ENCODE results near the gene RBM20.

RBM20 gene

DNA sequence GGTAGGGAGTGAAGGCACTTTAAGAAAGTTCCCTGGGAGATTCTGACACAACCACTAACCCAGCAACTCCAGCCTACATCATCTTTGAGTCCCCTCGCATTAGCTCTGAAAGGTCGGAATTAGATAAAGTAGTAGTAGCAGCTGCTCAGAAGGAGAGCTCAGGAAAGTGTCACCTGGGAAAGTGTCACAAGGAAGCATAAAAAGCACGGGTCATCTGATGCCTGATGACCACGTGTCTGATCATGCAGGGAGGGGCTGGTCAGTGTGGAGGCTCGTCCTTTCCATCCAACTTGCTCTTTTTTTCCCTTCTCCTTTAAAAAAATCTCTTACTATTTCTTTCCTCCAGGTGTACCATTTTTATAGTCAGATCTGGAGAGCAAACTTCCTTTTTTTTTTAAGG is 180.5 kb downstream of the RBM20 start:
- H3K27me3 ChIP-seq (ENCODE audit: low read depth, low read length), result no peaks in the 10 kb centered on the region
- no peaks in the 10 kb centered on the region for H3K36me3 ChIP-seq (ENCODE audit: control insufficient read depth in 1 of 2, insufficient read depth in 2 of 2, low read length in 2 of 2)
- H3K4me3 ChIP-seq (ENCODE audit: low read depth in 1 of 2, low read length in 2 of 2), result no peak overlapping the region
- no peak overlapping the region for H3K27ac ChIP-seq (ENCODE audit: low read length)
- peaks cover 16 to 52% of the 10 kb centered on the region in 2 donors for H3K4me1 ChIP-seq (ENCODE audit: control insufficient read depth in 1 of 2, insufficient read depth in 2 of 2, low read length in 2 of 2)
- no peaks in the 10 kb centered on the region for H3K9me3 ChIP-seq (ENCODE audit: control insufficient read depth in 1 of 2, low read length in 2 of 2)

DNA sequence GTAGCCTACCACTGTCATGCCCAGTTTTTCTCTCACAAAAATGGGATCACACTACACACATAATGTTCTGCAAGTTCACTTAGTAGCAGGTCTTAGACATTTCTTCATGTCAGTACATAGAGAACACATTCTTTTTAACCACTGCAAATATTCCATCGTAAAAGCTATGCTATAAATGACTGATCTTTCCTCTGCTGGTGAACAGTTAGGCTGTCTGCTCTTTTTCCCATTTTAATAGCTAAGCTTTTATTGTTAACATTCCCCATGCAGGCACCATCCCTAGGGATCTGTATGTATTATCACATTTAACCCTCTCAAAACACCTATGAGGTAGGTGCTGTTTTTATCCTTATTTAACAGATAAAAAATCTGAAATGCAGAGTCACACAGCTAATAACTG is 181.4 kb downstream of the RBM20 start:
- peaks cover 8 to 46% of the 10 kb centered on the region in 2 donors for H3K4me1 ChIP-seq (ENCODE audit: control insufficient read depth in 1 of 2, insufficient read depth in 2 of 2, low read length in 2 of 2)
- H3K27ac ChIP-seq (ENCODE audit: low read length), result no peak overlapping the region
- no peaks in the 10 kb centered on the region for H3K27me3 ChIP-seq (ENCODE audit: low read depth, low read length)
- H3K4me3 ChIP-seq (ENCODE audit: low read depth in 1 of 2, low read length in 2 of 2), result no peak overlapping the region
- H3K9me3 ChIP-seq (ENCODE audit: control insufficient read depth in 1 of 2, low read length in 2 of 2), result no peaks in the 10 kb centered on the region
- H3K36me3 ChIP-seq (ENCODE audit: control insufficient read depth in 1 of 2, insufficient read depth in 2 of 2, low read length in 2 of 2), result no peaks in the 10 kb centered on the region

DNA sequence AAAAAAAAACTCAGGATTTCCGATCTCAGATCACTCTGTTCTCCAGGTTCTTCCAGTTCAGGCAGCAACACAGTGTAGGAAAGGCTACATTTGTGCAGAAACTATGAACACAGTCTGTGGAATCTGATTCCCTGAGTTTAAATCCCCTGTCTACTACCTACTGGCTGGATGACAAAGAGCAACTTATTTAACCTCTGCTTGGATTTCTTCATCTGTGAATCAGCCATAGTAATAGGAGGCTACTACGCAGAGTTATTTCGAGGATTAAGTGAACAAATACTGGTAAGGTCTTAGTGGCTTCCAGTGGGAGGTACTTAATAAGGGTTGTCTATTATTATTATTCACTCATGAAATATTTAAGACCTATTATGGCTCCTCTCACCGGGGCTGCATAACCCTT is 183.3 kb downstream of the RBM20 start:
- Histone ChIP-seq H3K4me1 (ENCODE audit: control insufficient read depth in 1 of 2, insufficient read depth in 2 of 2, low read length in 2 of 2) (peaks cover 4 to 32% of the 10 kb centered on the region in 2 donors), H3K4me3 (ENCODE audit: low read depth in 1 of 2, low read length in 2 of 2) (no peak overlapping the region), H3K9me3 (ENCODE audit: control insufficient read depth in 1 of 2, low read length in 2 of 2) (no peaks in the 10 kb centered on the region), H3K36me3 (ENCODE audit: control insufficient read depth in 1 of 2, insufficient read depth in 2 of 2, low read length in 2 of 2) (no peaks in the 10 kb centered on the region), H3K27ac (ENCODE audit: low read length) (no peak overlapping the region), H3K27me3 (ENCODE audit: low read depth, low read length) (no peaks in the 10 kb centered on the region)

DNA sequence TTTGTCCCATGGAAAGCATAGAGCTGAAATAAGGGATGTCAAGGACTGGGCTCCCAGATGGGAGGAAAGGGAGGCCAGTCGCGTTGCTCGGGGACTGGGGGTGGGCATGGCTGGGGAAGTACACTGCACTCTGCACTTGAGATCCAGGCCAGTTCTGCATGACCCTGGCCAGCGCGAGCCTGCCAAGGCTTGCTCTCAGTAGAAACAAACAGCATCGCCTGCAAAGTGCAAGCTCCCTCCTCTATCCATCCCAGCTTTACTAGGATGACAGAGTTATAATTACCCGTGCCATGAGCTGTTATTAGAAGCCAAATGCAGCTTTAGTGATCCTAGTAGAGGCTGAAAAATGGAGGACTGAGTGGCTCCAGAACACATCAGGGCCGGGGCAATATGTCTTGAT is 183.7 kb downstream of the RBM20 start:
- H3K27me3 ChIP-seq (ENCODE audit: low read depth, low read length), result no peaks in the 10 kb centered on the region
- no peak overlapping the region for H3K27ac ChIP-seq (ENCODE audit: low read length)
- H3K9me3 ChIP-seq (ENCODE audit: control insufficient read depth in 1 of 2, low read length in 2 of 2), result no peaks in the 10 kb centered on the region
- peaks cover 4 to 27% of the 10 kb centered on the region in 2 donors for H3K4me1 ChIP-seq (ENCODE audit: control insufficient read depth in 1 of 2, insufficient read depth in 2 of 2, low read length in 2 of 2)
- no peak overlapping the region for H3K4me3 ChIP-seq (ENCODE audit: low read depth in 1 of 2, low read length in 2 of 2)
- no peaks in the 10 kb centered on the region for H3K36me3 ChIP-seq (ENCODE audit: control insufficient read depth in 1 of 2, insufficient read depth in 2 of 2, low read length in 2 of 2)

DNA sequence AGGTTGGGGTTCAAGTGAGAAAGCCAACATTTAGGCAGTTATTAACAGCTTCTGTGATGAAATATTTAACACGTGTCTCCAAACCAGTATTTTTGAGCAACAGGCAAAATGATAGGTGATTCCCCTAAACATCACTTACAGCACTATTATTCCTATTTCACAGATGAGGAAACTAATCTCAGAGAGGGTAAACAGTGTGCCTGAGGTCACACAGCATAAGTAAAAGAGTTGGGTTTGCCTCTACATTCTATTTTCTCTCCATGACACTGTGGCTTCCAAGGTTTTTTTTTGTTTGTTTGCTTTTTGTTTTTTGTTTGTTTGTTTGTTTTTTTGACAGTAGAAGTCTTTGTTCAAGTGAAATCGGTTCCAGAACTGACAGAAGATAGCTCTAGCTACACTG is 184.4 kb downstream of the RBM20 start:
- H3K27me3 ChIP-seq (ENCODE audit: low read depth, low read length), result no peaks in the 10 kb centered on the region
- H3K9me3 ChIP-seq (ENCODE audit: control insufficient read depth in 1 of 2, low read length in 2 of 2), result no peaks in the 10 kb centered on the region
- H3K27ac ChIP-seq (ENCODE audit: low read length), result no peak overlapping the region
- peaks cover 0 to 22% of the 10 kb centered on the region in 2 donors for H3K4me1 ChIP-seq (ENCODE audit: control insufficient read depth in 1 of 2, insufficient read depth in 2 of 2, low read length in 2 of 2)
- no peak overlapping the region for H3K4me3 ChIP-seq (ENCODE audit: low read depth in 1 of 2, low read length in 2 of 2)
- no peaks in the 10 kb centered on the region for H3K36me3 ChIP-seq (ENCODE audit: control insufficient read depth in 1 of 2, insufficient read depth in 2 of 2, low read length in 2 of 2)

DNA sequence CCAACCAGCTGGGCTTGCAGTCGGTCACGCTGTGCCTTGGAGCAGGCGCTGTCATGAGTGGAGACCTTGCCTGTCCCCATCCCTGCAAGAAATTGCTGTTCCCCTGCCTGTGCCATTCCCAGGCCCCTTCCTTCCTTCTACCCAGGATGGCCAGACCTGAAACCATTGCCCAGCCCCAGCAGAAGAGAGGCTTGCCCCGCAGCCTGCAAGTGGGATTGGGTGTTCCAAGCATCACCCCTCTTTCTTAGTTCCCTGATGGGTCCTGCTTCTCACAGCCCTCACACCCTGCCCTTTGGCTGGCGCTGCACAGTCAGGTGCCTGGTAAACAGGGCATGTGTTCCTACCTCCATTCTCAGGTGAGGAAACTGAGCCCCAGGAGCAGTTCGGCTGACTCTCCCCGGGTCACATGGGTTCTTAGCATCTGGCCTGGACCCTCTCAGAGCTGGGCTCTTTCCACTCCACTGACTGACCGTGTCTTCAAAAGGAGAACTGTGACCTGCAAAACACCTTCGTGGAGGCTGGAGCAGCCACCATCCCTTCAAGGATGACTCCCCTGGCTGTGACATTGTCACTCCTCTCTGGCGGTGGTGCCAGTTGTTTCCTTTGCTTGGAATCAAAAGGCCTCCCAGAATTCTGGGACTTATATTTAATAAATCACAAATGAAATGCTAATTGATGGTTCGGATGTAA is 185.7 kb downstream of the RBM20 start:
- H3K36me3 ChIP-seq (ENCODE audit: control insufficient read depth in 1 of 2, insufficient read depth in 2 of 2, low read length in 2 of 2), result no peaks in the 10 kb centered on the region
- peaks cover 0 to 30% of the 10 kb centered on the region in 2 donors for H3K4me1 ChIP-seq (ENCODE audit: control insufficient read depth in 1 of 2, insufficient read depth in 2 of 2, low read length in 2 of 2)
- no peaks in the 10 kb centered on the region for H3K9me3 ChIP-seq (ENCODE audit: control insufficient read depth in 1 of 2, low read length in 2 of 2)
- H3K27ac ChIP-seq (ENCODE audit: low read length), result no peak overlapping the region
- no peaks in the 10 kb centered on the region for H3K27me3 ChIP-seq (ENCODE audit: low read depth, low read length)
- H3K4me3 ChIP-seq (ENCODE audit: low read depth in 1 of 2, low read length in 2 of 2), result no peak overlapping the region

DNA sequence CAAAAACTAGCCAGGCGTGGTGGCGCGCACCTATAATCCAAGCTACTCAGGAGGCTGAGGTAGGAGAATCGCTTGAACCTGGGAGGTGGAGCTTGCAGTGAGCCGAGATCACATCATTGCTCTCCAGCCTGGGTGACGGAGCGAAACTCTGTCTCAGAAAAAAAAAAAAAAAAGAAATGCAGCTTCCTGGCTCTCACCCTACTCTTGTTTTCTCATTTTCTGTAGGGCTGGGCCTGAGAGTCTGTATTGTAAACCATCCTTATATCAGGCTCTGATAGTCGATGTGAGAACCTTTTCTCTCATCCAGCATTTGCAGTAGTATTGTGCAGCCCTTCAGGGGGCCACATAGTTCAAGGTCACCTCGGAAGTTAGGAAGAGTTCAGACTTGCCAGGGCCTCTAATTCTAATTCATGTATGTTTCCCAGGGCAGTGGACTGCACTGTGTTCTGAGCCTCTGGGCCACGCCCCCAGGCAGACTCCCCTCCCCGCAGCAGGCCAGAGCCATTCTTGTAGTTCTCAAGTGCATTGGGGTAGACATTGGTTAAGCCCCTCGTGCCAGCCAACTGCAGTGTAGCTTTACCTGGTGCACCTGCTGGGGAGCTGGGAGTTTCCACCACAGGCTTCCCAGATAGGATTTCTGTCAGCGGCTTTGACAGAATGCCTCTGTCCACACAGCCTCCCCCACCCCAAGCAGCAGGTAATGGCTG is 189.3 kb downstream of the RBM20 start:
- Histone ChIP-seq H3K36me3 (ENCODE audit: control insufficient read depth in 1 of 2, insufficient read depth in 2 of 2, low read length in 2 of 2) (no peaks in the 10 kb centered on the region), H3K27ac (ENCODE audit: low read length) (no peak overlapping the region), H3K4me3 (ENCODE audit: low read depth in 1 of 2, low read length in 2 of 2) (no peak overlapping the region), H3K9me3 (ENCODE audit: control insufficient read depth in 1 of 2, low read length in 2 of 2) (no peaks in the 10 kb centered on the region), H3K4me1 (ENCODE audit: control insufficient read depth in 1 of 2, insufficient read depth in 2 of 2, low read length in 2 of 2) (peaks cover 8 to 44% of the 10 kb centered on the region in 2 donors), H3K27me3 (ENCODE audit: low read depth, low read length) (no peaks in the 10 kb centered on the region)

DNA sequence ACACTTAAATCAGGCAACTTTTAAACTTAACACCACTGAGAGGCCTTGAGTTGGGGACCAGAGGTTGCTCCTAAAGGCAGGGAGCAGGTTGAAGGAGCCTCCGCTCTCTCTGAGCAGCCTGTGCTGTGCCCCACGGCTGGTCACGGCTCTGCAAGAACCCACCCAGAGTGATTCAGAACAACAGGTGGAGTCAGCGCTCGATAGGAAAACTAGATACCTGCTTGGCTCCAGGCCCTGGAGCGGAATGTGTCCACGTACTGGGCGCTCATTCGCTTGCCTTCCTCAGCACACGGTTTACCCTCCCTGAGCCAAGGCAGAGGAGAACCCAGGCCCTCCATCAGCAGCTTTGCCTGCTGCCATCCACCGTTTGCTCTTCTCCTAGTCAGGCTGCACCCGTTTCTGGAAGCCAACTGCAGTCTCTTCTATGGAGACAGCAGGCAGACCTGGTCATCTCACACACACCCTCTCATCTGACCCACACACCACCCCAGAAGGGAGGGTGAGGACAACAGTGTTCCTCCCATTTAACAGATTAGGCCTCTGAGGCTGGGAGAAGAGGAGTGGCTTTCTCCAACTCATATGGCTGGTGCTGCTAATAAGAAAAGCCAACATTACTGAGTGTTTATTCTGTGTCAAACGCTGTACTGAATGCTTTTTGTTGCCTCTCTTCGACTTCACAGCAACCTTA is 189.9 kb downstream of the RBM20 start:
- peaks cover 8 to 37% of the 10 kb centered on the region in 2 donors for H3K4me1 ChIP-seq (ENCODE audit: control insufficient read depth in 1 of 2, insufficient read depth in 2 of 2, low read length in 2 of 2)
- no peaks in the 10 kb centered on the region for H3K9me3 ChIP-seq (ENCODE audit: control insufficient read depth in 1 of 2, low read length in 2 of 2)
- no peak overlapping the region for H3K27ac ChIP-seq (ENCODE audit: low read length)

DNA sequence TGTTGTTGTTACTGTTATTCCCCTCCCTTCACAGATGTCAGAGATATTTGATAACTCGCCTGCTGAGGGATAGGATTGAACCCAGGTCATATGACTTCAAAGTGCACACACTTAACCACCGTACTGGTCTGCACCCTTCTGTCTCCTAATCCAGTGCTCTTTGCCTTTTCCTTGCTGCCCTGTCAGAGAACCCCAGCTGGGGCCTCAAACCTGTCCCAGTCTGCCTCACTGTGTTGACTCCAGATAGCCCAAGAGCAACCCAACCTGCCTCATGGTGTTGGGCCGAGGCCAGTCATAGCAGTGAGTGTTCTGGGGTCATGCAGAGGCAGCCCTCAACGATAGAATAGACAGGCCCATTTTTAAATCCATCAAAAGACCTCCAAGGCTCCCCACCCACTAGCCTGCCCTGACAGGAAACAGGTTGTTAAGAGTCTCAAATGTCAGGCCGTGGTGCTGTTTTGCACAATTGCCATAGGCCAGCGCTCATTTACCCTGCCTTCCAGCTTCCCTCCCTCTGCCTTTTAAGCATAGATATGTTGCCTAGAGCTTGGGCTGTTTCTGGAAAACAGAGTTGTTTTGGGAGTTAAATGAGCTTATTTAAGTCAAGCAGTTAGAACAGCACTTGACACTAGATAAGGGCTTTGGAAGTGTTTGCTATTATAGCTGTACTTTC is 190.6 kb downstream of the RBM20 start:
- H3K27ac ChIP-seq (ENCODE audit: low read length), result no peak overlapping the region
- no peaks in the 10 kb centered on the region for H3K36me3 ChIP-seq (ENCODE audit: control insufficient read depth in 1 of 2, insufficient read depth in 2 of 2, low read length in 2 of 2)
- no peak overlapping the region for H3K4me3 ChIP-seq (ENCODE audit: low read depth in 1 of 2, low read length in 2 of 2)
- no peaks in the 10 kb centered on the region for H3K9me3 ChIP-seq (ENCODE audit: control insufficient read depth in 1 of 2, low read length in 2 of 2)
- H3K27me3 ChIP-seq (ENCODE audit: low read depth, low read length), result no peaks in the 10 kb centered on the region
- peaks cover 8 to 36% of the 10 kb centered on the region in 2 donors for H3K4me1 ChIP-seq (ENCODE audit: control insufficient read depth in 1 of 2, insufficient read depth in 2 of 2, low read length in 2 of 2)

More for the DNA sequence above, 189.9 kb downstream of the RBM20 start:
- Histone ChIP-seq H3K36me3 (ENCODE audit: control insufficient read depth in 1 of 2, insufficient read depth in 2 of 2, low read length in 2 of 2) (no peaks in the 10 kb centered on the region), H3K27me3 (ENCODE audit: low read depth, low read length) (no peaks in the 10 kb centered on the region), H3K4me3 (ENCODE audit: low read depth in 1 of 2, low read length in 2 of 2) (no peak overlapping the region)

DNA sequence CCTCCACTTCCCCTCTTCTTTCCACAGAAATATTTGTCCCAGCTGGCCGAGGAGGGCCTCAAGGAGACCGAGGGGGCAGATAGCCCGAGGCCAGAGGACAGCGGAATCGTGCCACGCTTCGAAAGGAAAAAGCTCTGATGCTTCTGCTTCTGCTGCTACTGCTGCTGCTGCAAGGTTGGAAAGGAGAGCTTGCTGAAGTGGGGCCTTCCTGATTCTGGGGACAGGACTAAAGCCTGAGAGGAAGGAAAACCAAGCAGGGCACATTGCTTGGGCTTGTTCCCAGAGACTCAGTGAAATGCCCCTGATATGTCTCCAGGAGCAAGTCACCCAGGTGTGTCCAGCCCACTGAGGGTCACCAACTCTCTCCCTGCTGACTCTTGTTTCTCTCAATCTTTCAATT is 191.7 kb downstream of the RBM20 start:
- Histone ChIP-seq H3K4me3 (ENCODE audit: low read depth in 1 of 2, low read length in 2 of 2) (no peak overlapping the region), H3K4me1 (ENCODE audit: control insufficient read depth in 1 of 2, insufficient read depth in 2 of 2, low read length in 2 of 2) (peaks cover 8 to 36% of the 10 kb centered on the region in 2 donors), H3K36me3 (ENCODE audit: control insufficient read depth in 1 of 2, insufficient read depth in 2 of 2, low read length in 2 of 2) (no peaks in the 10 kb centered on the region), H3K27ac (ENCODE audit: low read length) (no peak overlapping the region), H3K27me3 (ENCODE audit: low read depth, low read length) (no peaks in the 10 kb centered on the region), H3K9me3 (ENCODE audit: control insufficient read depth in 1 of 2, low read length in 2 of 2) (no peaks in the 10 kb centered on the region)

DNA sequence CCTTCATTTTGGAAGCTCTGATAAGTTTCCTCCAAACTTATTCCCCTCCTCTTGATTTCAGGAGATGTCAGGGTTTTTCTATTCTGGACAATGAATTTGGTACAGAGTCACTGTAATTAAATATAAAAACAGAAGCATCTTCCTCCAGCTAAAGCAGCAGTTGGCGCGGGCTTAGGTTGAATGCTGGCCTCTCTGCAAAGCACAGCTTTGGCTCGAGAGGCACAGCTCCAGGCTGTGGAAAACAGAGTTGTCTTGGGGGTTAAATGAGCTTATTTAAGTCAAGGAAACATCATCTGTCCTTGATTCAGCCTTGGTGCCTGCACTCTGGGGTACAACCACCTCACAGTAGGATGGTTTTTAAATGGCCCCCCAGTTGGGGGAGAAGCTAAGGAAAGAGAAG is 192.6 kb downstream of the RBM20 start:
- no peak overlapping the region for H3K4me3 ChIP-seq (ENCODE audit: low read depth in 1 of 2, low read length in 2 of 2)
- H3K27ac ChIP-seq (ENCODE audit: low read length), result peak overlapping the region; percentile 10
- H3K36me3 ChIP-seq (ENCODE audit: control insufficient read depth in 1 of 2, insufficient read depth in 2 of 2, low read length in 2 of 2), result no peaks in the 10 kb centered on the region
- peaks cover 8 to 36% of the 10 kb centered on the region in 2 donors for H3K4me1 ChIP-seq (ENCODE audit: control insufficient read depth in 1 of 2, insufficient read depth in 2 of 2, low read length in 2 of 2)
- H3K9me3 ChIP-seq (ENCODE audit: control insufficient read depth in 1 of 2, low read length in 2 of 2), result no peaks in the 10 kb centered on the region
- no peaks in the 10 kb centered on the region for H3K27me3 ChIP-seq (ENCODE audit: low read depth, low read length)

Data from muscle layer of duodenum (tissue), 2 donors.